ENCODE measurements around the gene FKBP5. TPM values are rescaled to one million over a fixed set of nuclear protein-coding genes. Genes with fewer than 3 reads are reported as not detected.

The FKBP5 gene
- total and polyA plus RNA-seq, 2 of the 4 experiments (the other 2 are of a cell fraction) = 6.8 to 7.0 TPM

DNA sequence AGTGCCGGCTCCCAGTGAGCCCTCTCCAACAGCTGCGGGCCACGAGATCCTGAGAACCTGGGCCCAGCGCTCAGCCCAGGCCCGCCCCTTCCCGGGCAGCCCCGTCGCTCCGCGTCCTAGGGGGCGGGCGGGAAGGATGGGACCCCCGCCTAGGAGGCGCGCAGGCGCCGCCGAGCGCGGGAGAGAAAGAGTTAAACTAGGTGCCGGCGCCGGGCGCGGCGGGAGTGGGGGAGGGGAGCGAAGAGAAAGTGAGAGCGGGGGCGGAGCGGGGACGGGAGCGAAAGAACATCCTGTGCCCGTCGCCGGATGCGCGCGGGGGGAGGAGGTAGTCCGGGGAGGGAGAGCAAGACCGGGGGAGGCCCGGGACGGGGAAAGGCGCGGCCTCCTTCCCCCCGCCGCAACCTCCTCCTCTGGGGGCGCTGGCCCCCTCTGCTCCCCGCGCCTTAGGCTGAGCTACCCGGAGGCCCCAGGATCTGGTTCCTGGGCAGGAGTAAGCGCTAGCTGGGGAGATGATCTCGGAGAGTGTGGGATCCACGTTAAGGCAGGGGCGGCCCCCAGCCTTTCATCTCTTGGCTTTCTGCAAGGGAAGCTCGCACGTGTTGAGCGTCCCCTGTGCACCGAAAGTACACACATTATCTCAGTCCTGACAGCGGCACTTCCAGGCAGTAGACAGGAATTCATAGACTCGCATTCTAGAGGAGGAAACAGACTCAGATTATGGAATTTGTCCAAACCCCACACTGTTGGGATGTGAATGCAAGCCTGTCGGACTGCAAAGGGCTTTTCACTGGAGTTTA, 43.2 kb upstream of the FKBP5 start:
- peak overlapping the region; percentile 47; the same call in 1 of the 2 replicates for H2BK20ac ChIP-seq (ENCODE audit: low read depth, low read length)
- peak overlapping the region; percentile 15; the same call in 1 of the 2 replicates for H2AK5ac ChIP-seq (ENCODE audit: low read depth, low read length)
- H4K91ac ChIP-seq (ENCODE audit: insufficient read depth, low read depth, low read length) = peak overlapping the region; percentile 83
- peak overlapping the region; percentile 94 for H2AFZ ChIP-seq (replicated peaks; ENCODE audit: low read length, poor library complexity)
- H3K9ac ChIP-seq (ENCODE audit: low read depth, low read length) = peak overlapping the region; percentile 79
- POLR2A ChIA-PET (ENCODE audit: unreplicated experiment) = no interaction called here
- peak overlapping the region; percentile 71 for H3K4ac ChIP-seq (ENCODE audit: low read depth, low read length)
- no peak for TF ChIP-seq POLR2A (IDR thresholded peaks at IDR 0.05; ENCODE audit: low read depth, low read length)
- TF ChIP-seq BHLHE40 (IDR thresholded peaks at IDR 0.05; ENCODE audit: low read depth, low read length) = peak; percentile 92
- TF ChIP-seq MXI1 (IDR thresholded peaks at IDR 0.05; ENCODE audit: borderline replicate concordance, low read depth, low read length) = peak; percentile 92
- TF ChIP-seq SMC3 (IDR thresholded peaks at IDR 0.05; ENCODE audit: low read depth, low read length) = peak; percentile 12; the same call in 1 of the 2 replicates
- no peak for TF ChIP-seq FOS (IDR thresholded peaks at IDR 0.05; ENCODE audit: low read depth, low read length)
- 0% methylated on average over 16 of the region's 61 CpGs; no CpG with 5 or more reads in 1 of the 2 experiments for WGBS, 2 experiments (ENCODE audit: extremely low coverage in 2 of 2, insufficient read length in 1 of 2)
- peak overlapping the region; percentile 67 for H2BK5ac ChIP-seq (ENCODE audit: low read depth, low read length, poor library complexity, severe bottlenecking)
- no peaks in the 10 kb centered on the region for H4K20me1 ChIP-seq (ENCODE audit: insufficient read depth, low read length)
- H3K23ac ChIP-seq (ENCODE audit: low read depth, low read length) = peak overlapping the region; percentile 88
- H3K27me3 ChIP-seq (ENCODE audit: control insufficient read depth, insufficient read depth, low read length) = no peaks in the 10 kb centered on the region
- no peaks in the 10 kb centered on the region for H3K36me3 ChIP-seq (ENCODE audit: control insufficient read depth, insufficient read depth, low read length)
- H3K9me3 ChIP-seq (ENCODE audit: control insufficient read depth, insufficient read depth, low read length) = no peaks in the 10 kb centered on the region
- H3K79me1 ChIP-seq (ENCODE audit: low read depth in 1 of 2, low read length in 2 of 2) = no peaks in the 10 kb centered on the region
- H3K14ac ChIP-seq (replicated peaks; ENCODE audit: low read depth, low read length) = peak overlapping the region; percentile 71
- H3K4me2 ChIP-seq (ENCODE audit: low read depth, low read length) = peak overlapping the region; percentile 84
- intact Hi-C loops (cut with micrococcal nuclease) (no loop called here), in situ Hi-C loops (cut with MboI; ENCODE audit: low sequenced_read_pairs) (loop anchor here (25.0 kb wide), 1 partner anchor 420 kb away; no protein-coding TSS in a partner anchor), dilution Hi-C loops (cut with HindIII; ENCODE audit: low sequenced_read_pairs, unreplicated experiment) (no loop called here)
- peak overlapping the region; percentile 88 for H2AK9ac ChIP-seq (replicated peaks; ENCODE audit: low read depth, low read length, poor library complexity)
- DNase-seq (peak; percentile 83), ATAC-seq (ENCODE audit: low read depth) (peak; percentile 68)
- peak overlapping the region; percentile 50 for H4K5ac ChIP-seq (ENCODE audit: low read depth, low read length)
- H3K18ac ChIP-seq (ENCODE audit: low read depth, low read length) = peak overlapping the region; percentile 72
- peak overlapping the region; percentile 88 for H3K27ac ChIP-seq (ENCODE audit: insufficient read depth, low read length)
- H3K56ac ChIP-seq (ENCODE audit: extremely low read depth, insufficient read depth, low read length) = peak overlapping the region; percentile 46
- H3K9me1 ChIP-seq (ENCODE audit: insufficient read depth, low read length) = peaks cover 4% of the 10 kb centered on the region
- CTCF ChIA-PET = interaction anchor here (0.8 kb wide), 1 partner anchor 112 kb away, joined by 3 read pairs; no protein-coding TSS in a partner anchor
- H2BK15ac ChIP-seq (ENCODE audit: low read depth, low read length) = peak overlapping the region; percentile 59; the same call in 1 of the 3 replicates
- peaks cover 8% of the 10 kb centered on the region for H3K4me1 ChIP-seq (ENCODE audit: control insufficient read depth, insufficient read depth, low read length)
- peak overlapping the region; percentile 49 for H2BK120ac ChIP-seq (ENCODE audit: low read depth, low read length)
- peak overlapping the region; percentile 65 to 81 for H4K8ac ChIP-seq (ENCODE audit: low read depth in 2 of 2, low read length in 2 of 2)
- no TSS peak for BruUV-seq (replicated peaks)
- peak overlapping the region; percentile 70 for H3K4me3 ChIP-seq (ENCODE audit: insufficient read depth, low read depth, low read length)
